Bronchial epithelial cell (primary cell): ENCODE results near the gene ZDHHC22. TPM values are rescaled to one million over a fixed set of nuclear protein-coding genes. Genes with fewer than 3 reads are reported as not detected.

Experiments used
- DNase-seq: peaks from one replicate; pipeline ENCODE4 v3.0.0-alpha.2; 2010; ENCODE audit warnings: low read depth
- FAIRE-seq: peaks from 2 replicates; lab custom pipeline; 2011; peaks lifted over from hg19 to GRCh38; lab: Jason Lieb, UNC
- H3K27me3 ChIP-seq: 2 replicates; pipeline ENCODE4 v1.5.1; 2011; ENCODE audit warnings: low read length; ENCODE audit not compliant: control insufficient read depth, insufficient read depth
- H3K36me3 ChIP-seq: 2 replicates; pipeline ENCODE4 v1.5.1; 2011; ENCODE audit warnings: low read length; ENCODE audit not compliant: control insufficient read depth, insufficient read depth
- H3K4me3 ChIP-seq: 2 replicates; pipeline ENCODE4 v1.5.1; 2011; ENCODE audit warnings: mild to moderate bottlenecking, low read depth, low read length, control low read depth
- total RNA-seq: library from RNA; depleted of rRNA; stranded (reverse); fragments of >200 nt; gene quantifications from 2 replicates; pipeline ENCODE4 v1.2.1, GENCODE V29; 2014
- TF ChIP-seq, protein P1 (sequence below): IDR thresholded peaks from 2 replicates; pipeline ENCODE4 v1.5.1; 2011; ENCODE audit warnings: mild to moderate bottlenecking, moderate library complexity, low read length, control low read depth, inconsistent platforms; ENCODE audit not compliant: insufficient read depth, severe bottlenecking

ZDHHC22 gene
- total RNA-seq, 1 donor from 2014 or later = not detected

DNA sequence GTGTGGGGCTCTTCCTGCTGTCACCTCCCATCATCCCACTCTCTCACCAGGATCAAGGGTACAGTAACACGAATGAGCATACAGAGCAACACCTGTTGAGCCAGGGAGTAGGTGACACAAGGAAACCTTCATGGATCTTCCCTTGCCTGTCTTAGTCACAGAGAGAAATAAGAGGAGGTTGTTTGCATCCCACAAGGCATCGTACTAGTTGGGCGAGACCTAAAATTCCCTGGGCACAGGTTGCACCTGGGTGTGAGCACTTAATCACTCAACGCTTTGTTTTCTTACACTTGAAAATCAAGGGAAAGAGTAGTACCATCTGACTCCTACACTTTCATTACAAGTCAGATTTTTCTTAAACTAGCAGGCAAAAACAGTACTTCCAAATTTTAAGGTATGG, 27.0 kb downstream of the ZDHHC22 start:
- TF ChIP-seq, protein P1, sequence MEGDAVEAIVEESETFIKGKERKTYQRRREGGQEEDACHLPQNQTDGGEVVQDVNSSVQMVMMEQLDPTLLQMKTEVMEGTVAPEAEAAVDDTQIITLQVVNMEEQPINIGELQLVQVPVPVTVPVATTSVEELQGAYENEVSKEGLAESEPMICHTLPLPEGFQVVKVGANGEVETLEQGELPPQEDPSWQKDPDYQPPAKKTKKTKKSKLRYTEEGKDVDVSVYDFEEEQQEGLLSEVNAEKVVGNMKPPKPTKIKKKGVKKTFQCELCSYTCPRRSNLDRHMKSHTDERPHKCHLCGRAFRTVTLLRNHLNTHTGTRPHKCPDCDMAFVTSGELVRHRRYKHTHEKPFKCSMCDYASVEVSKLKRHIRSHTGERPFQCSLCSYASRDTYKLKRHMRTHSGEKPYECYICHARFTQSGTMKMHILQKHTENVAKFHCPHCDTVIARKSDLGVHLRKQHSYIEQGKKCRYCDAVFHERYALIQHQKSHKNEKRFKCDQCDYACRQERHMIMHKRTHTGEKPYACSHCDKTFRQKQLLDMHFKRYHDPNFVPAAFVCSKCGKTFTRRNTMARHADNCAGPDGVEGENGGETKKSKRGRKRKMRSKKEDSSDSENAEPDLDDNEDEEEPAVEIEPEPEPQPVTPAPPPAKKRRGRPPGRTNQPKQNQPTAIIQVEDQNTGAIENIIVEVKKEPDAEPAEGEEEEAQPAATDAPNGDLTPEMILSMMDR = no peak
- Histone ChIP-seq H3K36me3 (peaks cover 13% of the 10 kb centered on the region), H3K4me3 (no peak overlapping the region), H3K27me3 (no peaks in the 10 kb centered on the region)
- no peak for DNase-seq
- FAIRE-seq = no peak

DNA sequence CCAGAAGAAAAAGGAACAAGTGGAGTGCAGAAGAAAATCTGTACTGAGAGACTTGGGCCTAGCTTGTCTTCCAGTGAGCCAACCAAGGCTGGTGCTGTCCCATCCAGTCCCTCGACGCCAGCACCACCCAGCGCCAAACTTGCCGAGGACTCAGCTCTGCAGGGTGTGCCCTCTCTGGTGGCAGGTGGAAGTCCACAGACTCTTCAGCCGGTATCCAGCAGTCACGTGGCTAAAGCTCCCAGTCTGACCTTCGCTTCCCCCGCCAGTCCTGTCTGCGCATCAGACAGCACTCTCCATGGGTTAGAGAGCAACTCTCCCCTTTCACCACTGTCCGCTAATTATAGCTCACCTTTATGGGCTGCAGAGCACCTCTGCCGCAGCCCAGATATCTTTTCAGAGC, 27.9 kb downstream of the ZDHHC22 start:
- H3K27me3 ChIP-seq = no peaks in the 10 kb centered on the region
- H3K4me3 ChIP-seq = no peak overlapping the region
- DNase-seq (no peak), FAIRE-seq (no peak)
- H3K36me3 ChIP-seq = peaks cover 13% of the 10 kb centered on the region
- TF ChIP-seq, protein P1 = no peak

DNA sequence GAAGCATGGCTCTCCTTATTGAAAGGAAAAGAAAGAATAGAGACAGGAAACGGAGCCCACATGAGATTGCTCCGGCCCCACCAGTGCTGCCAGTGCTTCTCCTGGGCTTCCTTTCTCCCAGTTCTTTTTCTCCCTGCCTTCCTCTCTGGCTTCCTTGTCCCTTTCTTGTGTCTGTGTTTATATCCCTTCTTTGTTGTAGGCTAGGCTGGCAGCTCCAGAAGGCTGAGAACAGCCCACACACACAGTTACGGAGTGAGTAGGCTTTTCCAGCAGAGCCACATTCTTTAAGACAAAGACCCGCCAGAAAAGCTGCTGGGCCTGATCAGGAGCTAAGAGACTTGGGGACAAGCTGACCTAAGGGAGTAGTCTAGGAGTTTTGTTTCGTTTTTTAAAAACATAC, 30.6 kb downstream of the ZDHHC22 start:
- no peak overlapping the region for H3K4me3 ChIP-seq
- DNase-seq = peak; percentile 44
- no peaks in the 10 kb centered on the region for H3K27me3 ChIP-seq
- no peak for FAIRE-seq
- H3K36me3 ChIP-seq = peaks cover 15% of the 10 kb centered on the region
- TF ChIP-seq, protein P1 = no peak

DNA sequence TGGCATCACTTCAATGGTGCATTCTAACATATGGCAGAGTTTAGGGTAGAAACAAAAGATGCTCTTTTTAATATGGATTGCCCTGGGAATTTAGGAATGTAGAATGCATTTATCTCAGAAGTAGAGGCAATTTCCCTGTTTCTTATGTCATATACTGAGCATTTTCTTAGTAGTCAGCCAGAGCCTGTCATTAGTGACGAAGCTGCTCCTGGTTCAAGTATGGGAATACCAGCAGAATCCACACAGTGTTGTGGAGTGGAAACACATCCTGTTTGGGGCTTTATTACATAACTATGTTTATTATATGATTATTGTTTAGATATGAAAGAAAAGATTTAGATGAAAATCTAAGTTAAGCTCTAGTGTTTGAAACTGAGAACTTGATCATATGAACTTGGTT, 31.3 kb downstream of the ZDHHC22 start:
- FAIRE-seq (no peak), DNase-seq (no peak)
- Histone ChIP-seq H3K36me3 (peaks cover 17% of the 10 kb centered on the region), H3K4me3 (no peak overlapping the region), H3K27me3 (no peaks in the 10 kb centered on the region)
- TF ChIP-seq, protein P1 = no peak

DNA sequence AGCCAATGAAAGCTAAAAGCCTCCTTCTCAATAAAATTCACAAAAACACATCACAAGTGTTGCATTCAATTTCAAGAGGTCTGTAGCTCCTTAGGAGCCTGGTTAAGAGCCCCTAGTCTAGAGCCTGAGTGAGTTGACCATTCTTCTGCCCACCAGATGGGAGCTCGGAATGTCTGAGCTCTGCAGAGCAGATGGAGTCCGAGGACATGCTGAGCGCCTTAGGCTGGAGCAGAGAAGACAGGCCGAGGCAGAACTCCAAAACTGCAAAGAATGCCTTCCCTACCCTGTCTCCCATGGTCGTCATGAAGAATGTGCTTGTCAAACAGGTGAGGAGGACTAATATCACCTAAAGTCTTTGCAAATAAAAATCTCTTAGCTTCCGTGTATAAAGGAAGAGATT, 31.9 kb downstream of the ZDHHC22 start:
- TF ChIP-seq, protein P1 = no peak
- no peak overlapping the region for H3K4me3 ChIP-seq
- FAIRE-seq = no peak
- DNase-seq = no peak
- peaks cover 16% of the 10 kb centered on the region for H3K36me3 ChIP-seq
- no peaks in the 10 kb centered on the region for H3K27me3 ChIP-seq

DNA sequence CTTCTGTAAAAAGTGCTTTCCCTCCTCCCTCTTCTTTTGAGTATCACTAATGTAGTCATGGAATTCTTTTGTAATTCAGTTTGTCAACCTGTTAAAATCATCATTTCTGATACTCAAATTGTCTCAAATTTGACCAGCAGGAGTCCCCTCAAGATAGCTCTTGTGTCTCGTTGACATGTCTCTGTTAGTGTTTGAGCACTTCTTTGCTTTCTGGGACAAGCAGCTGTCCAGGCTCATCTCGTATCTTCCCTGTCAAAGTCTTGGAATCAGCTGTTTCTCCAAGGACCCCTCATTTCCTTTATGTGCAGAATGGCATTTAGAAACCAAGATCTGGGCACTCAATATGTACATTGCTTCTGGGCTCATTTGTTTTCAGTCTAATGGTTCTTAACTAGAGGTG, 32.8 kb downstream of the ZDHHC22 start:
- Histone ChIP-seq H3K36me3 (peaks cover 13% of the 10 kb centered on the region), H3K4me3 (no peak overlapping the region), H3K27me3 (no peaks in the 10 kb centered on the region)
- TF ChIP-seq, protein P1 = no peak
- no peak for DNase-seq
- no peak for FAIRE-seq
